Nephron (organoid): ENCODE measurements around the gene L3MBTL4.
"Not testable (repeated sequence)": the region's sequence is repeated elsewhere in the genome, so short reads cannot be mapped to it uniquely, and the experiment has no call there.

Experiments used
- H3K27ac Mint-ChIP-seq, 3 experiments: 2 replicates each; pipeline ENCODE4 v1.8.0; 2020; ENCODE audit warnings: mixed read lengths in 3 of 3, mild to moderate bottlenecking in 2 of 3, moderate library complexity in 1 of 3
- H3K27me3 Mint-ChIP-seq: 2 replicates; pipeline ENCODE4 v1.8.0; 2021; ENCODE audit warnings: low read depth, mild to moderate bottlenecking, moderate library complexity, mixed read lengths
- H3K36me3 Mint-ChIP-seq: 2 replicates; pipeline ENCODE4 v1.8.0; 2020; ENCODE audit warnings: low read depth, mixed read lengths
- H3K4me1 Mint-ChIP-seq: 2 replicates; pipeline ENCODE4 v1.8.0; 2020; ENCODE audit warnings: mixed read lengths
- H3K4me3 Mint-ChIP-seq, 3 experiments: 2 replicates each; pipeline ENCODE4 v1.8.0; 2020; ENCODE audit warnings: mild to moderate bottlenecking in 3 of 3, mixed read lengths in 3 of 3, moderate library complexity in 2 of 3
- H3K9me3 Mint-ChIP-seq: 2 replicates; pipeline ENCODE4 v1.8.0; 2020; ENCODE audit warnings: mixed read lengths
- CTCF ChIP-seq, 3 experiments: fragments of 200-600 bp; sonication (generic); IDR thresholded peaks; one replicate each; pipeline ENCODE4 v1.5.0; 2021; ENCODE audit warnings: antibody characterized with exemption in 3 of 3; ENCODE audit not compliant: unreplicated experiment in 3 of 3

The L3MBTL4 gene

GRCh38 chr18:6086731-6087130 is 328.0 kb downstream of the L3MBTL4 start:
- Mint-ChIP-seq H3K27ac (no peak overlapping the region), H3K36me3 (no peaks in the 10 kb centered on the region), H3K9me3 (no peaks in the 10 kb centered on the region), H3K27me3 (no peaks in the 10 kb centered on the region), H3K4me3 (no peak overlapping the region), H3K4me1 (no peaks in the 10 kb centered on the region)
- no peak for TF ChIP-seq CTCF (IDR thresholded peaks at IDR 0.05; ENCODE audit: unreplicated experiment in 3 of 3)

DNA sequence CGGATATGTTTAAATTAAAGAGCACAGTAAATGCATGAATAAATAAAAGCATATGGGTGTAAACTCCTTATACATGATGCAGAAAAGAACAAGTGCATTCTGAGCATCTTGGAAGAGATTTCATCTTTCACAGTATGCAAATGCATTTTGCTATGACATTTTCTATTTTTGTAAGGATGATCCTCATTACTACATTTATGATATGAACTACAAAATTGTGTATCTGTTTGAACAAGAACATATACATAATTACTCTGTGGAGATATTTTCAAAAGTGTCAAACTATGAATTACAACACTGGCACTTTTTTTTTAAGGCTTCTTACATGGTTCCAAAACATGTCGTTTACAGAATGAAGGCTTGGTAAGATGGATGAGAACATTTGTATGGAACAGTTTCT is 335.3 kb downstream of the L3MBTL4 start:
- no peak overlapping the region for H3K4me3 Mint-ChIP-seq
- H3K27me3 Mint-ChIP-seq = no peaks in the 10 kb centered on the region
- TF ChIP-seq CTCF (IDR thresholded peaks at IDR 0.05; ENCODE audit: unreplicated experiment in 3 of 3) = no peak
- H3K4me1 Mint-ChIP-seq = no peaks in the 10 kb centered on the region
- no peak overlapping the region for H3K27ac Mint-ChIP-seq
- H3K9me3 Mint-ChIP-seq = no peaks in the 10 kb centered on the region
- no peaks in the 10 kb centered on the region for H3K36me3 Mint-ChIP-seq

- Mint-ChIP-seq H3K27ac (no peak overlapping the region), H3K4me3 (no peak overlapping the region), H3K27me3 (no peaks in the 10 kb centered on the region), H3K36me3 (no peaks in the 10 kb centered on the region), H3K9me3 (no peaks in the 10 kb centered on the region), H3K4me1 (no peaks in the 10 kb centered on the region)
- TF ChIP-seq CTCF (IDR thresholded peaks at IDR 0.05; ENCODE audit: unreplicated experiment in 3 of 3) = no peak
Measured at GRCh38 chr18:6078877-6079276, 335.8 kb downstream of the L3MBTL4 start.

DNA sequence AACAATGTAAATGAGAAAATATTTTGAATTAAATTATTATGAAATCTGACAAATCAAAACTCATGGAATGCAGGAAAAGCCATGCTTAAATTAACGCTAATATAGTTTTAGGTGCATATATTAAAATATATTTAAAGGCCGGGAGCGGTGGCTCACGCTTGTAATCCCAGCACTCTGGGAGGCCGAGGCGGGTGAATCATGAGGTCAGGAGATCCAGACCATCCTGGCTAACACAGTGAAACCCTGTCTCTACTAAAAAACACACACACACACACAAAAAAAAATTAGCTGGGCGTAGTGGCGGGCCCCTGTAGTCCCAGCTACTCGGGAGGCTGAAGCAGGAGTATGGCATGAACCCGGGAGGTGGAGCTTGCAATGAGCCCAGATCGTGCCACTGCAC is 342.3 kb downstream of the L3MBTL4 start:
- H3K27me3 Mint-ChIP-seq, H3K27ac Mint-ChIP-seq, H3K4me3 Mint-ChIP-seq, H3K9me3 Mint-ChIP-seq, H3K4me1 Mint-ChIP-seq, H3K36me3 Mint-ChIP-seq: not testable (repeated sequence)

- no peaks in the 10 kb centered on the region for H3K4me1 Mint-ChIP-seq
- no peak overlapping the region for H3K27ac Mint-ChIP-seq
- no peak for TF ChIP-seq CTCF (IDR thresholded peaks at IDR 0.05; ENCODE audit: unreplicated experiment in 3 of 3)
- peaks cover 23% of the 10 kb centered on the region for H3K9me3 Mint-ChIP-seq
- H3K4me3 Mint-ChIP-seq = no peak overlapping the region
- H3K27me3 Mint-ChIP-seq = no peaks in the 10 kb centered on the region
- H3K36me3 Mint-ChIP-seq = no peaks in the 10 kb centered on the region
Measured at GRCh38 chr18:6069539-6069938, 345.2 kb downstream of the L3MBTL4 start.

DNA sequence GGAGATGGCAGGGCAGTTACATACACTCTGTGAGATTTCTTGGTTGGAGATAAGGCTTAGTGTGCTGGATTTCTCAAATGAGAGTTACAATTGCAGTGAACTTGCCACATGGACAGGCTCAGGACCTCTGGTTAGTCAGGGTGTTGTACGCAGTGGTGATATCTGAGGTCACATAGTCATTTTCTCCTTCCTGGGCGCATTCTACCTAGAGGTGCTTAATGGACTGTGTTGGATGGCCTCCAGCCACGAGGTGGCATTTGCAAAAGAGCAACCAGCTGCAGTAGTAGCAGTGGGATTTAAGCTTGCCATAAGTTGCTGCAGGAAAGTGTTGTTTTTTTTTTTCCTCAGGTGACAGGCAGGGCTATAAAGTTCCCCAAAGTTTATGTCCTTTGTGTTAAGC is 345.6 kb downstream of the L3MBTL4 start:
- peaks cover 27% of the 10 kb centered on the region for H3K9me3 Mint-ChIP-seq
- no peak overlapping the region for H3K4me3 Mint-ChIP-seq
- H3K4me1 Mint-ChIP-seq = no peaks in the 10 kb centered on the region
- no peak for TF ChIP-seq CTCF (IDR thresholded peaks at IDR 0.05; ENCODE audit: unreplicated experiment in 3 of 3)
- no peak overlapping the region for H3K27ac Mint-ChIP-seq
- no peaks in the 10 kb centered on the region for H3K36me3 Mint-ChIP-seq
- no peaks in the 10 kb centered on the region for H3K27me3 Mint-ChIP-seq

DNA sequence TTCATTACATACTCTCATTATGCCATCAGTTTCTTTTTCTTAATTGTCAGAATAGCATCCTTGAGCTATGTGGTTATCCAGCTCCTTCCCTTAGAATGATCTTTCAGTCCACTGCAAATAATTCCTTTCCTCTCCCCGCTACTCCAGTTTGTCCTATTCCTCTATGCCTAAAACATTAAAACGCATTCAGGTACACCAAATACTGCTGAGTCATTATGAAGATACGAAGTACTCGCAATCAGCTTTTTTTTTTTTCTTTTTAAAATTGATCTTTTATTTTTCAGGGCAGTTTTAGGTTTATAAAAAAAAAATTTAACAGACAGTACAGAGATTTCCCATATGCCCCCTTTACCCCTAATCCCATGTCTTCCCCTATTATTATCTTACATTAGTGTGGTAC is 354.6 kb downstream of the L3MBTL4 start:
- peaks cover 23% of the 10 kb centered on the region for H3K4me1 Mint-ChIP-seq
- no peak for TF ChIP-seq CTCF (IDR thresholded peaks at IDR 0.05; ENCODE audit: unreplicated experiment in 3 of 3)
- no peak overlapping the region for H3K27ac Mint-ChIP-seq
- no peaks in the 10 kb centered on the region for H3K27me3 Mint-ChIP-seq
- H3K9me3 Mint-ChIP-seq = peaks cover 15% of the 10 kb centered on the region
- no peak overlapping the region for H3K4me3 Mint-ChIP-seq
- H3K36me3 Mint-ChIP-seq = no peaks in the 10 kb centered on the region
